Esophagus (tissue), 2 donors: ENCODE data around the gene INPP4A. TPM values are rescaled to one million over a fixed set of nuclear protein-coding genes. Genes with fewer than 3 reads are reported as not detected.

Experiments used
- H3K27ac ChIP-seq, 2 donors: one replicate each; pipeline ENCODE4 v1.5.1; 2013; ENCODE audit warnings: low read depth in 2 of 2, mild to moderate bottlenecking in 2 of 2, inconsistent platforms in 1 of 2, low read length in 1 of 2, moderate library complexity in 1 of 2
- H3K27me3 ChIP-seq, 2 donors: one replicate each; pipeline ENCODE4 v1.6.1; 2013; ENCODE audit warnings: low read length in 2 of 2, control low read depth in 1 of 2, mild to moderate bottlenecking in 1 of 2; ENCODE audit not compliant: insufficient read depth in 2 of 2, control insufficient read depth in 1 of 2
- H3K36me3 ChIP-seq, 2 donors: one replicate each; pipeline ENCODE4 v1.6.1; 2013; ENCODE audit warnings: low read length in 1 of 2; ENCODE audit not compliant: control insufficient read depth in 2 of 2, insufficient read depth in 2 of 2
- H3K4me1 ChIP-seq, 2 donors: one replicate each; pipeline ENCODE4 v1.6.1; 2013; ENCODE audit warnings: low read length in 1 of 2; ENCODE audit not compliant: control insufficient read depth in 2 of 2, insufficient read depth in 2 of 2
- H3K4me3 ChIP-seq, 2 donors: one replicate each; pipeline ENCODE4 v1.5.1; 2013; ENCODE audit warnings: low read length in 2 of 2, mild to moderate bottlenecking in 2 of 2, low read depth in 1 of 2, moderate library complexity in 1 of 2
- H3K9me3 ChIP-seq, 2 donors: one replicate each; pipeline ENCODE4 v1.6.1; 2013; ENCODE audit warnings: mild to moderate bottlenecking in 2 of 2, low read depth in 1 of 2, low read length in 1 of 2, moderate library complexity in 1 of 2; ENCODE audit not compliant: control insufficient read depth in 2 of 2, insufficient read depth in 1 of 2
- WGBS, 2 donors: extraction: QIAGEN DNeasy Blood & Tissue Kit; methylation state at CpG; one replicate each; pipeline ENCODE4 v1.1.7; 2013; 5-methylcytosine and 5-hydroxymethylcytosine counted together
- polyA plus RNA-seq, 2 donors: library from polyadenylated mRNA; stranded (reverse); fragments of 200-250 nt; gene quantifications; one replicate each; pipeline ENCODE4 v1.2.3, GENCODE V29; 2013
- donor health status: healthy with polysubstance abuse.
- donor health status: Bipolar disorder and iron deficiency.

Gene INPP4A
- polyA plus RNA-seq, 2 donors = 3.4 to 3.8 TPM

DNA sequence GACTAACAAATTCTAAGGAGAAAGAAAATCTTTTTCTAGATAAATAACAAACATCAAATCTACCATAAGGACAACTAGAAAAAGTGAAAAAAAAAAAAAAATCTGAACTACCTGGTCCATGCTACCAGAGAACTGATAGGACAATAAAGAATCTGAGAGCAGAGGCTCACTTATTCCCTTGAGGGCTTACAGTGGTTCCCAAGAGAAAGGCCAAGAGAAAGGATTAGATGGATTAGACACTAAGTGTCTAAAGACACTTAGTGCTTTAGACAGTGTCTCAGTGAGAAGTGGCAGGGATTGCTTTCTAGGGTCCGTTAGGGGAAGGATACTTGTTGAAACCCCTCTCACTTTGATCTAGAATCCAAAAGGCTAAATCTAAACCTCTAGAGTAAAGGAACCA lies 85.5 kb downstream of the INPP4A start:
- no peaks in the 10 kb centered on the region for H3K27me3 ChIP-seq
- WGBS, 2 donors = 86 to 92% methylated on average over 1 of the region's 1 CpG
- H3K36me3 ChIP-seq = no peaks in the 10 kb centered on the region
- H3K4me1 ChIP-seq = no peaks in the 10 kb centered on the region
- no peak overlapping the region for H3K27ac ChIP-seq
- no peaks in the 10 kb centered on the region for H3K9me3 ChIP-seq
- no peak overlapping the region for H3K4me3 ChIP-seq

DNA sequence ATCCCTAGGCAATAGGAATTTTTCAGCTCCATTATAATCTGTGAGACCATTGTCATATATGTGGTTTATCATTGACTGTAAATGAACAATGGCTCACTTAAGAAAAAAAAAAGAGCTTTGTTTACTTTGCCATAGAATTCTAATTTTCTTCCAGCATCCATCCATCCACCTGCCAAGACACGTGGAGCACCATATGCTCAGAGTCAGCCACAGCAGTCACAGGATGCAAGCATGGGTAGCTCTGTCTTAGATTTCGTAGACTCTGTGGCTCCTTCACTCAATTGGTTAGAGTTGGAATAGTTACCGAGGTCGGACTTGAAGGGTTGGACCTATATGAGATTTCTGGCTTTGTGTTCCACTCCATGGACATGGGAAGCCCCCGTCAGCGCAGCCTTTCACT lies 88.1 kb downstream of the INPP4A start:
- Histone ChIP-seq H3K4me1 (no peaks in the 10 kb centered on the region), H3K4me3 (no peak overlapping the region), H3K27ac (no peak overlapping the region), H3K27me3 (no peaks in the 10 kb centered on the region), H3K36me3 (peaks cover 0 to 6% of the 10 kb centered on the region in 2 donors), H3K9me3 (no peaks in the 10 kb centered on the region)
- WGBS, 2 donors = 80 to 83% methylated on average over 6 of the region's 6 CpGs

DNA sequence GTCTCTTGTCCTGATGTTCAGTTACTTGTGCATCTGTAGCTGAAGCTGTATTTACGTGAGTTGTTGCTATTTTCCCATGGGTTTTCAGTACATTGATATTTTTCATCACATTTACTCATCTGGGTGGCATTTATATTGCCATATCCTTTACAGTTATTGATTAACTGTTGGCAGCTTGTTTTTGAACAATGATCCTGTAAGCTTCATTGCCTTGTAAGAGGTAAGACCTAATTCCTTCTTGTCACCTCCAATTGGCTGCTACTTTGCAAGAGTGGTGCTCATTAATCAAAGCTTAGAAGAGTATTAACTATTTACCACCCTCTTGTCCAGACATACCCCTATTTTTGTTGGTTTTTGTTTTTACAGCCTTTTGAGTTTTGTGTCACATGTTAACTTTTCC lies 88.9 kb downstream of the INPP4A start:
- no peak overlapping the region for H3K27ac ChIP-seq
- H3K9me3 ChIP-seq = no peaks in the 10 kb centered on the region
- no peaks in the 10 kb centered on the region for H3K27me3 ChIP-seq
- 97 to 98% methylated on average over 1 of the region's 1 CpG for WGBS, 2 donors
- H3K4me1 ChIP-seq = no peaks in the 10 kb centered on the region
- peaks cover 4 to 10% of the 10 kb centered on the region in 2 donors for H3K36me3 ChIP-seq
- no peak overlapping the region for H3K4me3 ChIP-seq

DNA sequence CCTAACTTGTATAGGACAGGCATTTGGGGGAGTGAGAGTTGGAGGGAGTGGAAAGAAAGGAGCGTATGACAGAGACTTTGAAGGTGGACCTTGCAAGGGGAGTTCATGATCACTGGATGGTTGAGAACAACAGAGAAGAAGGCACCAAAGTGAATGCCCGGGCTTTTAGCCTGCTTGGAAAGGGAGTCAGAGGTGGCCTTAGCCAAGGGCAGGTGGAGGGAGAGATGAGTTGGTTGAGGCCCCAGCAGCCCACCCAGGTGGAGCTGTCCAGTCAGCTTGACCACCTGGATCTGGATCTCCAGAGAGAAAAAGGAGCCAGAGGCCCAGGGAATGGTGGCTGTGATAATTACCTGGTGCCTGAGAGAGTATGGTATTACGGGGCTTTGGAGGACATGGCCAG lies 90.1 kb downstream of the INPP4A start:
- H3K4me3 ChIP-seq = no peak overlapping the region
- WGBS, 2 donors = 97 to 98% methylated on average over 3 of the region's 3 CpGs
- peaks cover 6 to 16% of the 10 kb centered on the region in 2 donors for H3K36me3 ChIP-seq
- H3K4me1 ChIP-seq = no peaks in the 10 kb centered on the region
- no peak overlapping the region for H3K27ac ChIP-seq
- no peaks in the 10 kb centered on the region for H3K27me3 ChIP-seq
- H3K9me3 ChIP-seq = no peaks in the 10 kb centered on the region

DNA sequence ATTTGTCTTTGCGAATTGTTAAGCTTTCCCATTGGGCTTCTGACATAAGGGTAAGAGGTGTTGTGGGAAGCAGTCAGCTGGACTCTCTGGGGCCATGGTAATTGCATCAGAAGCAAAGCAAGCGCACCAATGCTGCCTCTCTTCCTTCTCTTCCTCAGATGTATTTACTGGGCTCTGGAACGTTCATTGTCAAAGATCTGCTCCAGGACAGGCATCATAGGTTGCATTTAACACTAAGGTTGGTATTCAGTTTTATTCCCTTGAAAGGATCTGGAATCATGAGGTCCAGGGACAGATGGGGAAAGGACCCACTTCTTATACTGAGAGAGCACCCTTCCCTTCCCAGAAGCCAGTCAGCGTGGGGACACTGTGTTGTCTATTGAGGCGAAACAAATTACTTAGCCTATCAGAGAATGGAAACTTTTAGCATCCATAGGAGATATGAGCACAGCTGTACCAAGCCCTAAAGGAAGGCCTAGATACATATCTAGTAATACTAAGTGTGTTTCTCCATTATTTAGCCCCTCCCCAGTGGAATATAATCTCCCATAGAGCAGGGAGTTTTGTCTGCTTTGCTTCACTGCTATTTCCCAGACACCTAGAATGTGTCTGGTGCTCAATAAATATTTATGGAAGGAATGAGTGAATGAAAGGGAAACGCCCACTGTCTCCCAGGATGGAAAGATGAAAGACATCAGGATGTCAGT lies 91.5 kb downstream of the INPP4A start:
- Histone ChIP-seq H3K36me3 (peaks cover 6 to 16% of the 10 kb centered on the region in 2 donors), H3K4me3 (no peak overlapping the region), H3K27ac (no peak overlapping the region), H3K9me3 (no peaks in the 10 kb centered on the region), H3K4me1 (no peaks in the 10 kb centered on the region), H3K27me3 (no peaks in the 10 kb centered on the region)
- WGBS, 2 donors = 85 to 91% methylated on average over 6 of the region's 6 CpGs

DNA sequence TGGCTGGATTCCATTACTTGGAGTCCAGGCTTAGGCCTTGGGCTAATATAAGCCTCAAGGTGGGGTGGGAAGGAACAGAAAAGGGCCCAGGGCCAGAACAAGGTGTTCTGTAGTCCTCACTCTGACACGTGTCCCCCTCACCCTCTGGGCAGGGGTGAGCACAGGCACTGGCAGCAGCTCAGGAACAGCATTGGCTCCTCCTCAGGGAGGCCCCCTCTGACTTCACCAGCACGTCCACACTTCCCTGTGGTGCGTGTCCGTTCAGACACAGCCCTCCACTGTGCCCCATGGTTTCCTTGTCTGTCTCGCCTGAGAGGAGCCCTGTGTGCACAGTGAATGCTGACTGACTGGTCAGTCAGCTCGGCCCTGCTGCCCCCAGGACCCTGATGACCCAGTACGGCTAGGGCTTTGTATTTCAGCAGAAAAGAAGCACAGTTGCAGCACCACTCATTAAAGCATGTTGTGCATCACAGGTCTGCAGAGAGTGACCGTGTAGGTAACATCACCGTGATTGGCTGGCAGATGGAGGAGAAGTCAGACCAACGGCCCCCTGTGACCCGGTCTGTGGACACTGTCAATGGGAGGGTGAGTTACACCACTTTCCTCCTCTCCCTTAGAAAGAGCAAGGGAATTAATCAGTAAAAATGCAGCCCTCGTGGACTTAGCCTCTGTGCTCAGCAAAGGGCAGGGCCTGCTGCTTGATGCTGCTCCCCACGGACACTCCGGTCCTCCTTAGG lies 92.9 kb downstream of the INPP4A start:
- Histone ChIP-seq H3K9me3 (no peaks in the 10 kb centered on the region), H3K36me3 (peaks cover 6 to 16% of the 10 kb centered on the region in 2 donors), H3K27ac (no peak overlapping the region), H3K4me1 (no peaks in the 10 kb centered on the region), H3K4me3 (no peak overlapping the region), H3K27me3 (no peaks in the 10 kb centered on the region)
- 93 to 94% methylated on average over 14 of the region's 14 CpGs for WGBS, 2 donors

DNA sequence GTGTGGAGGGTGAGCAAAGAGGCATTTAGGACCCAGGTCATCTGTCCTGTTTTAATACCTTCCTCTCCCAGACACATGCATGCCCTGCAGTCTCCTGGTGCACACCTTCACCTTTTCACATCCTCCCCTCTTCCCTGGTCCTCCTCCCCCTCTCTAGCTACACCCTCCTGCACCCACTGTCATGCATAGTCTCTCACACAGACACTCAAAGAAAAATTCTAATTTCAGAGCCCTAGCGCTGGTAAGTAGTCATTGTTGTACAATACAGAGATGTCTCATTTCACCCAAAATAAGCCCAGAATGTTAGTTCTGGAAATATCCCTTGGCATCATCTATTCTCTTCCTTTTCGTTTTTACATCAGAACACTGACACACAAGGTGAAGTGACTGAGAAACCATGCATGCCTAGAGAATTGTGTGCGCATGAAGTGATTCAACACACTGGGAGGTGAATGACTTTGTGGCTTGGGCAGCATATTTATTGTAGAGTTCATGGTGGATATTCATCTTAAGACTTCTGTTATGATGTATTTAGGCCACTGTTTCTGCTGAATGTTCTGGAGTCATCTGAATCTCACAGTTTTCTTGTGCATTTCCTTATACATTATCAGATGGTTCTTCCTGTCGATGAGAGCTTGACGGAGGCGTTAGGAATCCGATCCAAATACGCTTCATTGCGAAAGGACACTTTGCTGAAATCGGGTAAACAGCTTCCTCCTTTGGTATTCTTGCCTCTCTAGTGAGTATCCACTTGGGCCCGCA lies 93.8 kb downstream of the INPP4A start:
- Histone ChIP-seq H3K36me3 (peaks cover 6 to 18% of the 10 kb centered on the region in 2 donors), H3K27me3 (no peaks in the 10 kb centered on the region), H3K9me3 (no peaks in the 10 kb centered on the region), H3K4me1 (no peaks in the 10 kb centered on the region), H3K27ac (no peak overlapping the region), H3K4me3 (no peak overlapping the region)
- 89 to 93% methylated on average over 11 of the region's 11 CpGs for WGBS, 2 donors

DNA sequence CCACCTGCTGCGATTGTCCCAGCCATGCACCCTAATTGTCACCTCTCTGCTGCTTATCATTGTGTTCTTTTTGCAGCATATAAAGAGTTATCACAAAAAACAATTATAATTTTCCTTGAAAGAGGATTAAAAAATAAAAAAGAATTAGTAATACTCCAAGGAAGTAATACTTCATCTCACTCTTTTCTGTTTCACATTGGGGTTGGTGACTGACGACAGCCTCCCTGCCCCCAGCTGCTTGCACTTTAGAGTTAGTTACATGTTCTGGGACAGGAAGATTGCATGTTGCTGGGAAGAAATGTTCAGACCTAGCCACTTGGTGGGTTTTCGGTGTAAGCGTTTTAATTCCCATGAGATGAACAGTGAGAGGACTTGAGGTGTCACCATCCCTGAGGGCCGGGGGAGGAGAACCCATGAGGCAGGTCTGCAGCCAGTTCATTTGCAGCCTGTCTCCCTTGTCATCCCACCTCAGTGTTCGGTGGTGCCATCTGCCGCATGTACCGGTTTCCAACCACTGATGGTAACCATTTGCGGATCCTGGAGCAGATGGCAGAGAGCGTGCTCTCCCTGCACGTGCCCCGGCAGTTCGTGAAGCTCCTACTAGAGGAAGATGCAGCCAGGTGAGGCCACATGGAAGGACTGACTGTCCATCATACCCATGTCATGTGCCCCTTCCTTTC lies 94.5 kb downstream of the INPP4A start:
- WGBS, 2 donors = 92 to 98% methylated on average over 13 of the region's 13 CpGs
- Histone ChIP-seq H3K4me1 (no peaks in the 10 kb centered on the region), H3K4me3 (no peak overlapping the region), H3K36me3 (peaks cover 6 to 23% of the 10 kb centered on the region in 2 donors), H3K27me3 (no peaks in the 10 kb centered on the region), H3K9me3 (no peaks in the 10 kb centered on the region), H3K27ac (no peak overlapping the region)

DNA sequence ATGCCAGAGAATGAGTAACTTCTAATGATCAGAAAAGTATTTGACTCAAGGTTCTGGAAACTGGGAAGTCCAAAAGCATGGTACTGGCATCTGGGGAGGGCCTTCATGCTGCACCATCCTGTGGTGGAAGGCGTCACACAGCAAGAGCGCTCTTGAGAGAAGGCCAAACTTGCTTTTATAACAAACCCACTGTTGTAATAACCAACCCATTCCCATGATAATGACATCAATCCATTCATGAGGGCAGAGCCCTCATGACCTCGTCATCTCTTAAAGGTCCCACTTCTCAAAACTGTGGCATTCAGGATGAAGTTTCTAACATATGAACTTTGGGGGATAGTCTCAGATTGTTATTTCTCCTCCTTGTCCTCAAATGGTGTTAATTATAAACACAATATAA lies 95.9 kb downstream of the INPP4A start:
- WGBS, 2 donors = 97% methylated on average over 3 of the region's 3 CpGs
- Histone ChIP-seq H3K27me3 (no peaks in the 10 kb centered on the region), H3K4me1 (no peaks in the 10 kb centered on the region), H3K36me3 (peaks cover 6 to 25% of the 10 kb centered on the region in 2 donors), H3K27ac (no peak overlapping the region), H3K9me3 (no peaks in the 10 kb centered on the region), H3K4me3 (no peak overlapping the region)
